ENCODE measurements around the gene PLAU.

DNA sequence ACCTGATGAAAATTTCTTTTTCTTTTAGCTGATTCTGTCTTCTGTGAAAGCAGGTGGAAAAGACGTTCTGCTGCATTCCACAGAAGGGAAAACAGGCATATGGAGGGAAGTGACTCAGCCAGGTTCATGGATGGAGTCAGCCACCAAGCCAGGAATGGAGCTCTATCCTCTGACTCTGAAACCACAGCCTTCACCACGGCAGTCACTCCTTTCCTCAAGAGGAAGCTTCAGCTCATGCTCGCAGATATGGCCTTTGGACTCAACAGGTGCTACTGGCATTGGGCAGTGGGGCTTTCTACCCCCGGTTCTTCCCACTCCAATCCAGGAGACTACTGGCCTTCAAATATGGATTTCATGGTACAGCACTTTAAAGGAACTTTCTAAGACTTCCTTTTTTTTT lies 11.5 kb upstream of the PLAU start:
- TF ChIP-seq CTCF (IDR thresholded peaks at IDR 0.05; ENCODE audit: low read depth, low read length) (no peak), EZH2phosphoT487 (IDR thresholded peaks at IDR 0.05; ENCODE audit: low read depth) (no peak)
